NT2/D1 (cell line): ENCODE data around the gene CHN2.

Experiments
- SUZ12 ChIP-seq: IDR thresholded peaks from 2 replicates; pipeline ENCODE4 v1.6.1; 2011; ENCODE audit not compliant: insufficient read length, insufficient read depth; ENCODE audit errors: extremely low read depth
- YY1 ChIP-seq: IDR thresholded peaks from 2 replicates; pipeline ENCODE4 v1.6.1; 2011; ENCODE audit not compliant: insufficient read length, insufficient read depth
- ZNF274 ChIP-seq: IDR thresholded peaks from 2 replicates; pipeline ENCODE4 v1.6.1; 2011; ENCODE audit warnings: mild to moderate bottlenecking, low read depth, low read length

GRCh38 chr7:29480451-29480850 lies 285.9 kb downstream of the CHN2 start:
- TF ChIP-seq ZNF274 (no peak), YY1 (no peak), SUZ12 (no peak)
